PC-3 (cell line): ENCODE data around the gene NUP93. TPM values are rescaled to one million over a fixed set of nuclear protein-coding genes. Genes with fewer than 3 reads are reported as not detected.

Experiments
- ATAC-seq: fragments of 200-7000 bp; cut with Tn5 transposase; 2 replicates; pipeline ENCODE4 v1.9.1; 2020; ENCODE audit warnings: mild to moderate bottlenecking, moderate library complexity
- BruUV-seq: library from RNA; stranded (reverse); fragments of 400-500 nt; replicated peaks from 2 replicates; lab custom pipeline; 2021; lab: Mats Ljungman, UMichigan
- CTCF ChIA-PET: fragments of 300-600 bp; sonication (Branson Sonifier 250); formaldehyde crosslinking; loops from one replicate; lab custom pipeline; 2022; ENCODE audit warnings: antibody characterized with exemption; lab: Charles Lee
- POLR2A ChIA-PET: fragments of 300-600 bp; sonication (Branson Sonifier 250); formaldehyde crosslinking; loops from one replicate; lab custom pipeline; 2022; ENCODE audit warnings: antibody characterized with exemption; ENCODE audit not compliant: unreplicated experiment; lab: Charles Lee
- DNase-seq: peaks from one replicate; pipeline ENCODE4 v3.0.0-alpha.2; 2015
- H2AFZ ChIP-seq: fragments of 300-600 bp; sonication (generic); 2 replicates; pipeline ENCODE4 v1.6.0; 2016; ENCODE audit warnings: antibody characterized with exemption, low read length
- H3F3A ChIP-seq: fragments of 300-600 bp; sonication (generic); one replicate; pipeline ENCODE4 v1.6.0; 2017; ENCODE audit warnings: antibody characterized with exemption, low read length, control low read depth, mild to moderate bottlenecking; ENCODE audit not compliant: unreplicated experiment
- H3K27ac ChIP-seq: fragments of 300-600 bp; sonication (generic); 2 replicates; pipeline ENCODE4 v1.5.1; 2016; ENCODE audit warnings: mild to moderate bottlenecking, low read length
- H3K27me3 ChIP-seq: fragments of 300-600 bp; sonication (generic); 2 replicates; pipeline ENCODE4 v1.6.1; 2016; ENCODE audit warnings: low read length, mixed read lengths
- H3K36me3 ChIP-seq: fragments of 300-600 bp; sonication (generic); 2 replicates; pipeline ENCODE4 v1.6.1; 2016; ENCODE audit warnings: low read depth, mixed run types, low read length, mixed read lengths
- H3K4me1 ChIP-seq: fragments of 300-600 bp; sonication (generic); 2 replicates; pipeline ENCODE4 v1.5.1; 2016; ENCODE audit warnings: low read length; ENCODE audit not compliant: insufficient read depth
- H3K4me2 ChIP-seq: fragments of 300-600 bp; sonication (generic); 2 replicates; pipeline ENCODE4 v1.6.0; 2016; ENCODE audit warnings: low read length
- H3K4me3 ChIP-seq: fragments of 300-600 bp; sonication (generic); 2 replicates; pipeline ENCODE4 v1.5.1; 2016; ENCODE audit warnings: mild to moderate bottlenecking, low read length, mixed read lengths
- H3K79me2 ChIP-seq: fragments of 300-600 bp; sonication (generic); 2 replicates; pipeline ENCODE4 v1.6.1; 2017; ENCODE audit warnings: low read length, mixed read lengths
- H3K9ac ChIP-seq: fragments of 300-600 bp; sonication (generic); 2 replicates; pipeline ENCODE4 v1.6.0; 2016; ENCODE audit warnings: mild to moderate bottlenecking, low read length
- H3K9me2 ChIP-seq: fragments of 300-600 bp; sonication (generic); replicated peaks from 2 replicates; pipeline ENCODE4 v1.6.1; 2016; ENCODE audit warnings: mixed run types, low read length, mixed read lengths
- H3K9me3 ChIP-seq: fragments of 300-600 bp; sonication (generic); 2 replicates; pipeline ENCODE4 v1.6.1; 2016; ENCODE audit warnings: low read length, mixed read lengths
- H4K20me1 ChIP-seq: fragments of 300-600 bp; sonication (generic); 2 replicates; pipeline ENCODE4 v1.6.1; 2016; ENCODE audit warnings: low read length, mixed read lengths
- CTCF ChIP-seq: fragments of 300-600 bp; sonication (generic); conservative IDR thresholded peaks from 2 replicates; pipeline ENCODE4 v1.5.1; 2017; ENCODE audit warnings: antibody characterized with exemption, low read depth, mild to moderate bottlenecking, low read length
- EZH2 ChIP-seq: fragments of 300-600 bp; sonication (generic); IDR thresholded peaks from one replicate; pipeline ENCODE4 v1.6.1; 2017; ENCODE audit warnings: antibody characterized with exemption, mild to moderate bottlenecking, low read length; ENCODE audit not compliant: unreplicated experiment
- EZH2phosphoT487 ChIP-seq: fragments of 300-600 bp; sonication (generic); IDR thresholded peaks from 2 replicates; pipeline ENCODE4 v1.6.1; 2018; ENCODE audit warnings: mild to moderate bottlenecking, antibody characterized with exemption, low read length, borderline replicate concordance
- intact Hi-C: fragments of 100-400 bp; cut with micrococcal nuclease; formaldehyde crosslinking; loops from 2 replicates; pipeline ENCODE4 v1.9.0; 2023
- total RNA-seq: library from RNA; depleted of rRNA; stranded (reverse); fragments of >200 nt; gene quantifications from 2 replicates; pipeline ENCODE4 v1.2.3, GENCODE V29; 2014

Gene NUP93
- total RNA-seq, 1 experiment from 2014 or later, result 98.6 TPM

DNA sequence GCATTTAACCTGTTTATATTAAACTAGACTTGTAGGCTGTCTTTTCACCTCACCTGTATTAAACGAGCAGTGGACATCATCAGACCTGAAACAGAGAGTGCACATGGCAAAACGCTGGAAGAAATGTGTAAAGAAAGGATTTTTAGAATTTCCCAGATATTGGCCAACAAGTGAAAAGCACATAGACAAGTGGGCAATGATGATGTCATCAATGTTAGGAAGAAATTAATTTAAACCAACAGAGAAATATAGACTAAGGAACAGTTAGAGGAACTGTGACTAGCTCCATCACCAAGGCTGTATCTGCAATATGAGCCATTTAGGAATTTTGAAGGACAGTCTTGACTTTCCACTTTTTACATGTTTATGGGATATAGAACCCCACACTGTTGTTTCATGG lies 67.9 kb downstream of the NUP93 start:
- H4K20me1 ChIP-seq, result no peaks in the 10 kb centered on the region; the same call in 1 of the 2 replicates
- no peaks in the 10 kb centered on the region for H3F3A ChIP-seq
- ATAC-seq, result no peak
- POLR2A ChIA-PET, result no interaction called here
- no peaks in the 10 kb centered on the region for H3K36me3 ChIP-seq
- no peaks in the 10 kb centered on the region for H3K9me2 ChIP-seq
- intact Hi-C loops, result loop anchor here (10.0 kb wide), 1 partner anchor 147 kb away; no protein-coding TSS in a partner anchor
- no peak overlapping the region for H3K4me3 ChIP-seq
- H3K9me3 ChIP-seq, result no peaks in the 10 kb centered on the region
- H3K4me1 ChIP-seq, result peaks cover 3% of the 10 kb centered on the region; the same call in 1 of the 2 replicates
- no peak overlapping the region for H3K27ac ChIP-seq
- no peak for DNase-seq
- H3K79me2 ChIP-seq, result no peaks in the 10 kb centered on the region; the same call in 1 of the 2 replicates
- BruUV-seq, result no TSS peak
- no peak overlapping the region for H3K4me2 ChIP-seq
- TF ChIP-seq CTCF, result no peak
- no peak for TF ChIP-seq EZH2
- TF ChIP-seq EZH2phosphoT487, result no peak
- H3K9ac ChIP-seq, result no peak overlapping the region
- no peaks in the 10 kb centered on the region for H3K27me3 ChIP-seq
- no peak overlapping the region for H2AFZ ChIP-seq
- CTCF ChIA-PET, result interaction anchor here (0.6 kb wide), 1 partner anchor 96 kb away, joined by 3 read pairs; no protein-coding TSS in a partner anchor

- Histone ChIP-seq H3K27ac (no peak overlapping the region), H3K4me2 (no peak overlapping the region), H3K4me1 (peaks cover 3% of the 10 kb centered on the region; the same call in 1 of the 2 replicates), H4K20me1 (no peaks in the 10 kb centered on the region; the same call in 1 of the 2 replicates), H3K9me2 (no peaks in the 10 kb centered on the region), H3K27me3 (no peaks in the 10 kb centered on the region), H3K4me3 (no peak overlapping the region), H3K9me3 (no peaks in the 10 kb centered on the region), H3K9ac (no peak overlapping the region), H3K36me3 (no peaks in the 10 kb centered on the region), H3K79me2 (no peaks in the 10 kb centered on the region), H3F3A (no peaks in the 10 kb centered on the region), H2AFZ (no peak overlapping the region)
- intact Hi-C loops, result loop anchor here (10.0 kb wide), 1 partner anchor 146 kb away; no protein-coding TSS in a partner anchor
- ATAC-seq (no peak), DNase-seq (no peak)
- BruUV-seq, result no TSS peak
- TF ChIP-seq EZH2 (no peak), CTCF (no peak), EZH2phosphoT487 (no peak)
- CTCF ChIA-PET, result no interaction called here
- POLR2A ChIA-PET, result no interaction called here
Measured at GRCh38 chr16:56798955-56799354, 69.0 kb downstream of the NUP93 start.

GRCh38 chr16:56800355-56800754 lies 70.4 kb downstream of the NUP93 start:
- no peak overlapping the region for H3K27ac ChIP-seq
- no peak for DNase-seq

More at GRCh38 chr16:56800355-56800754, 70.4 kb downstream of the NUP93 start:
- CTCF ChIA-PET, result no interaction called here
- no peak overlapping the region for H3K4me2 ChIP-seq
- H3K4me3 ChIP-seq, result no peak overlapping the region
- no peak for ATAC-seq
- no peaks in the 10 kb centered on the region for H3K27me3 ChIP-seq
- H3K4me1 ChIP-seq, result no peaks in the 10 kb centered on the region
- no peak for TF ChIP-seq CTCF
- TF ChIP-seq EZH2phosphoT487, result no peak
- no peak for TF ChIP-seq EZH2
- no peaks in the 10 kb centered on the region for H3F3A ChIP-seq
- H3K9me2 ChIP-seq, result no peaks in the 10 kb centered on the region
- BruUV-seq, result no TSS peak
- no peak overlapping the region for H3K9ac ChIP-seq
- H3K79me2 ChIP-seq, result no peaks in the 10 kb centered on the region
- H2AFZ ChIP-seq, result no peak overlapping the region
- intact Hi-C loops, result no loop called here
- no peaks in the 10 kb centered on the region for H4K20me1 ChIP-seq
- H3K9me3 ChIP-seq, result no peaks in the 10 kb centered on the region
- POLR2A ChIA-PET, result no interaction called here
- 0 out of 2 replicates have a peak, but pooled peaks cover 2% of the 10 kb centered on the region for H3K36me3 ChIP-seq
